ENCODE results near the gene DHDDS.

GRCh38 chr1:26450908-26451307, 18.8 kb downstream of the DHDDS start:
- TF ChIP-seq CTCF (IDR thresholded peaks at IDR 0.05) (no peak), POLR2AphosphoS5 (IDR thresholded peaks at IDR 0.05) (no peak), POLR2A (IDR thresholded peaks at IDR 0.05) (no peak)

All from prostate gland (tissue), 2 donors.